Transverse colon (tissue), 3 donors: ENCODE data around the gene RRP8.

ENCODE experiments used
- CTCF ChIP-seq, 5 experiments: fragments of 200-600 bp in 3 of 5; fragments of 450-650 bp in 2 of 5; sonication (generic) in 3 of 5; IDR thresholded peaks; 1 replicate in 2 of 5; 2 replicates in 3 of 5; pipeline ENCODE4 v1.5.1; 2016 to 2017; ENCODE audit warnings: antibody characterized with exemption in 5 of 5, inconsistent platforms in 3 of 5, mild to moderate bottlenecking in 2 of 5, moderate library complexity in 1 of 5
- POLR2A ChIP-seq: fragments of 450-650 bp; IDR thresholded peaks from one replicate; pipeline ENCODE4 v1.6.1; 2016; ENCODE audit warnings: antibody characterized with exemption, mild to moderate bottlenecking, moderate library complexity

GRCh38 chr11:6652182-6652581, 48.8 kb upstream of the RRP8 start:
- TF ChIP-seq CTCF (IDR thresholded peaks at IDR 0.05) (no peak), POLR2A (no peak)
